NT2/D1 (cell line): ENCODE measurements around the gene DIP2C.

Experiments used
- SUZ12 ChIP-seq: IDR thresholded peaks from 2 replicates; pipeline ENCODE4 v1.6.1; 2011; ENCODE audit not compliant: insufficient read length, insufficient read depth; ENCODE audit errors: extremely low read depth
- ZNF274 ChIP-seq: IDR thresholded peaks from 2 replicates; pipeline ENCODE4 v1.6.1; 2011; ENCODE audit warnings: mild to moderate bottlenecking, low read depth, low read length

DNA sequence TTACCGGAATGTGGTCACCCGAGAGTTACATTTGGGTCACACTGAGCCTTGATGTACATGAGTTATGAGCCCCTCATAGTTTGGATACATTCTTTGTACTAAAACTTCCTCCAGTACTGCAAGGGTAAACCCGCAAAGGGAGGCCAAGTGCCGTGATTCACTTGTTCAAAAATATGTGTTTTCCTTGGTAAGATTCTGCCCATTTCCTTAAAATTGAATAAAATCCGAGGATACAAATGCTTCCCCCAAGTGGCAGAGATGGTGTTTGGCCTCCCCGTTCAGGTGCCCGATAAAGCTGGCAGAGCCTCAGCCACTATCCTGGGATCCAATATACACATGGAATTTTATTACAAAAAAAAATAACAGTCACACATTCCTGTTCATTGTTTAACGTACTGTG lies 268.3 kb downstream of the DIP2C start:
- TF ChIP-seq SUZ12 = no peak
- TF ChIP-seq ZNF274 = no peak
